ENCODE results near the gene TBRG4. TPM values are rescaled to one million over a fixed set of nuclear protein-coding genes. Genes with fewer than 3 reads are reported as not detected.

The TBRG4 gene
- total RNA-seq, 4 donors from 2014 or later: 83.4 to 140 (median 105) TPM

DNA sequence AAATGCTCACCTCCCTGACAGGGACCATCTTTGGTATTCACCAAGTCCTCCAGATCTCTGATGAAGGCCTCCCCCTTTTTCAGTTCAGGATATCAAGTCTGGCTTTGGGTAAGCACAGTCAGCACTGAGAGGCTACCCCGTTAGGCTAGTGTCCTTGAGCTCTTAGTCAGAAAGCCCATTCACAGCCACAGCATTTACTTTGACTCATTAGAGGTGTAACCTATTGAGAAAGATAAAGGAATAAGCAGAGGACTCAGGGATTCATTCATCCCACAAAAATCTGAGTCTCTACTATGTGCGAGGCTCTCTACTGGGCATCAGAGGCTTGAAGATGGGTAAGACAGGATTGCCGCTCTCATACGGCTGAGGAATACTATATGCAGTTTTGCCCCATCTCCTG is 32.1 kb upstream of the TBRG4 start:
- no peak overlapping the region for H3K27ac ChIP-seq
- peaks cover 3% of the 10 kb centered on the region for H3K27me3 ChIP-seq
- no peaks in the 10 kb centered on the region for H3K9me3 ChIP-seq
- H3K4me3 ChIP-seq: no peak overlapping the region
- no peaks in the 10 kb centered on the region for H3K4me1 ChIP-seq
- in situ Hi-C loops (cut with MboI; ENCODE audit: low pct_ligation_motif_present in 1 of 4, low pct_unique_long_range_greater_than_20kb in 1 of 4, low sequenced_read_pairs in 3 of 4): loop anchor here in 1 of 4 donors (25.0 kb wide), 1 partner anchor 281 kb away; no protein-coding TSS in a partner anchor
- 90 to 100% methylated on average over 3 to 4 of the region's 4 CpGs for WGBS, 2 donors (ENCODE audit: low coverage in 1 of 2)
- TF ChIP-seq, protein P1, sequence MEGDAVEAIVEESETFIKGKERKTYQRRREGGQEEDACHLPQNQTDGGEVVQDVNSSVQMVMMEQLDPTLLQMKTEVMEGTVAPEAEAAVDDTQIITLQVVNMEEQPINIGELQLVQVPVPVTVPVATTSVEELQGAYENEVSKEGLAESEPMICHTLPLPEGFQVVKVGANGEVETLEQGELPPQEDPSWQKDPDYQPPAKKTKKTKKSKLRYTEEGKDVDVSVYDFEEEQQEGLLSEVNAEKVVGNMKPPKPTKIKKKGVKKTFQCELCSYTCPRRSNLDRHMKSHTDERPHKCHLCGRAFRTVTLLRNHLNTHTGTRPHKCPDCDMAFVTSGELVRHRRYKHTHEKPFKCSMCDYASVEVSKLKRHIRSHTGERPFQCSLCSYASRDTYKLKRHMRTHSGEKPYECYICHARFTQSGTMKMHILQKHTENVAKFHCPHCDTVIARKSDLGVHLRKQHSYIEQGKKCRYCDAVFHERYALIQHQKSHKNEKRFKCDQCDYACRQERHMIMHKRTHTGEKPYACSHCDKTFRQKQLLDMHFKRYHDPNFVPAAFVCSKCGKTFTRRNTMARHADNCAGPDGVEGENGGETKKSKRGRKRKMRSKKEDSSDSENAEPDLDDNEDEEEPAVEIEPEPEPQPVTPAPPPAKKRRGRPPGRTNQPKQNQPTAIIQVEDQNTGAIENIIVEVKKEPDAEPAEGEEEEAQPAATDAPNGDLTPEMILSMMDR (IDR thresholded peaks at IDR 0.05): no peak
- TF ChIP-seq POLR2AphosphoS5 (IDR thresholded peaks at IDR 0.05) (no peak), EP300 (IDR thresholded peaks at IDR 0.05; ENCODE audit: low read depth) (no peak), POLR2A (IDR thresholded peaks at IDR 0.05) (no peak)
- intact Hi-C loops (cut with DNase I; ENCODE audit: low total_unique reads): no loop called here
- H3K36me3 ChIP-seq: no peaks in the 10 kb centered on the region
- DNase-seq: no peak

DNA sequence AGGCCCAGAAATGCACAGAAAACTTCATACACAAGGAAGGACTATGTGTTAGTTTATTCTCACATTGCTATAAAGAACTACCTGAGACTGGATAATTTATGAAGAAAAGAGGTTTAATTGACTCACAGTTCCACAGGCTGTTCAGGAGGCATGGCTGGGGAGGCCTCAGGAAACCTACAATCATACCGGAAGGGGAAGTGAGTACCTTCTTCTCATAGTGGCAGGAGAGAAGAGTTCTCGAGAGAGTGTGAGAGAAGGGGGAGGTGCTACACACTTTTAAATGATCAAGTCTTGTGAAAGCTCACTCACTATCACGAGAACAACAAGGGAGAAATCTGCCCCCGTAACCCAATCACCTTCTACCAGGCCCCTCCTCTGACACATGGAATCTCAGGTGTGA is 29.3 kb upstream of the TBRG4 start:
- no peak overlapping the region for H3K4me3 ChIP-seq
- TF ChIP-seq POLR2A (IDR thresholded peaks at IDR 0.05) (no peak), POLR2AphosphoS5 (IDR thresholded peaks at IDR 0.05) (no peak), EP300 (IDR thresholded peaks at IDR 0.05; ENCODE audit: low read depth) (no peak)
- TF ChIP-seq, protein P1 (IDR thresholded peaks at IDR 0.05): no peak
- H3K27me3 ChIP-seq: no peaks in the 10 kb centered on the region
- DNase-seq: no peak
- 83 to 90% methylated on average over 1 to 4 of the region's 4 CpGs for WGBS, 2 donors (ENCODE audit: low coverage in 1 of 2)
- no peaks in the 10 kb centered on the region for H3K36me3 ChIP-seq
- intact Hi-C loops (cut with DNase I; ENCODE audit: low total_unique reads) (no loop called here), in situ Hi-C loops (cut with MboI; ENCODE audit: low pct_ligation_motif_present in 1 of 4, low pct_unique_long_range_greater_than_20kb in 1 of 4, low sequenced_read_pairs in 3 of 4) (loop anchor here in 1 of 4 donors (25.0 kb wide), 1 partner anchor 279 kb away; no protein-coding TSS in a partner anchor)
- H3K9me3 ChIP-seq: no peaks in the 10 kb centered on the region
- H3K27ac ChIP-seq: no peak overlapping the region
- peaks cover 0 to 9% (median 2%) of the 10 kb centered on the region in 4 donors for H3K4me1 ChIP-seq

DNA sequence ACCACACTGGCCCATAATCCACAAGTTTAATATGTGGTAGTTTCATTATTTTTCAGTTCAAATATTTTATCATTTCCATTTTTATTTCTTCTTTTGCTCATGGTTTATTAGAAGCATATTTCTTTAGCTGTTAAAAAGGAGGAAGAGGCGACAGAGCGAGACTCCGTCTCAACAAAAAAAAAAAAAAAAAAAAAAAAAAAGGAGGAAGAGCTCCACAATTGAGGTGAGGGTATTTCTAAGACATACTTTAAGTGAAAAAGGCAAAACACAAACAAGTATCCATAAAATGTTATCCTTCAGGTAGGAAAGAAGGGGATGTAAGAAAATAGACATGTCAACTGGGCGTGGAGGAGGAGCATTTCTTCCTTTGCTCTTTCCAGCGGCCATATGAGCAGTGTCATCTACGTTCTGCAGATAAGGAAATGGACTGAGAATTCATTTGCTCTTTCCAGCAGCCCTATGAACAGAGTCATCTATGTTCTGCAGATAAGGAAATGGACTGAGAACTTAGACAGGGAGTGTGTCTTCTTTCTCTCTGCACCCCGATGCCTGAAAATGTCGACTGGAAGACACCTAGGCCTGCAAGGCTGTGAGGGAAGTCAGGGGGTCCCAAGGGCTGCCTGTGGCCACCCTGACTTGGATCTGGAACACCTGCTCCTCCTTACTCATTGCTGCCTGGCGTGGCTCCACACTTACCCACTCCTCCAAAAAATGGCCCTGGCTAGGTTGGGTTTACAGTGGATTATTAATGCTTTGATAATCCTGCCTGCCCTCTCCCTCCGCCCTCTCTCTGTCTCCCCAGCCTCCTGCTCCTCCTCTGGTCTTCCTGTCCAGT is 27.2 kb upstream of the TBRG4 start:
- Histone ChIP-seq H3K27me3 (no peaks in the 10 kb centered on the region), H3K36me3 (no peaks in the 10 kb centered on the region), H3K9me3 (no peaks in the 10 kb centered on the region), H3K4me3 (no peak overlapping the region), H3K27ac (no peak overlapping the region), H3K4me1 (peaks cover 0 to 9% (median 2%) of the 10 kb centered on the region in 4 donors)
- in situ Hi-C loops (cut with MboI; ENCODE audit: low pct_ligation_motif_present in 1 of 4, low pct_unique_long_range_greater_than_20kb in 1 of 4, low sequenced_read_pairs in 3 of 4): loop anchor here in 2 of 4 donors (10.0 to 25.0 kb wide), 3 partner anchors 174 to 284 kb away; no protein-coding TSS in a partner anchor
- TF ChIP-seq POLR2AphosphoS5 (IDR thresholded peaks at IDR 0.05): no peak
- no peak for TF ChIP-seq POLR2A (IDR thresholded peaks at IDR 0.05)
- TF ChIP-seq EP300 (IDR thresholded peaks at IDR 0.05; ENCODE audit: low read depth): no peak
- TF ChIP-seq, protein P1 (IDR thresholded peaks at IDR 0.05): no peak
- intact Hi-C loops (cut with DNase I; ENCODE audit: low total_unique reads): loop anchor here (10.0 kb wide), 1 partner anchor 164 kb away; the partner anchor contains the start of gene MYO1G
- 65 to 74% methylated on average over 6 to 10 of the region's 10 CpGs for WGBS, 2 donors (ENCODE audit: low coverage in 1 of 2)
- no peak for DNase-seq
